ENCODE measurements around the gene C5orf24.
A peak's percentile ranks its signal among the peaks of the same experiment; 100 is the strongest.
"Not testable (repeated sequence)": the region's sequence is repeated elsewhere in the genome, so short reads cannot be mapped to it uniquely, and the experiment has no call there.

The C5orf24 gene

DNA sequence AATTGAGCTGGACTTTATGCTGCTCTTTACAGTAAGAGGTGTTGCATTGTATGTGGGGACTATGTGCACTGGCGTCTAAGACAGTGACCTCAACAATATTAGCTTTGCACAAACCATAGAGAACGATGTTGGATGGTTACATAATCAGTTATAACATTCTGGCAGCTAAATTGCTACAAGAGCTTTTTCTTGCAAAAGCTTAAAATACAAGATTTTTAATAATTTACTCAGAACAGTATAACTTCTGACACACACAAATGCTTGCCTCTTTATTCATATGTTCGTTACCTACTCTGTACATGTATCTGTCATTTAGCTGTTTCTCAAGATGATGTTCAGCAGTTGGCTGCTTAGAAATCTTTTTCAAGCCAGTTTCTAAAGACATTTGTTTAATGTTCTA, 11.6 kb downstream of the C5orf24 start:
- no peak for DNase-seq (ENCODE audit: low spot score)

DNA sequence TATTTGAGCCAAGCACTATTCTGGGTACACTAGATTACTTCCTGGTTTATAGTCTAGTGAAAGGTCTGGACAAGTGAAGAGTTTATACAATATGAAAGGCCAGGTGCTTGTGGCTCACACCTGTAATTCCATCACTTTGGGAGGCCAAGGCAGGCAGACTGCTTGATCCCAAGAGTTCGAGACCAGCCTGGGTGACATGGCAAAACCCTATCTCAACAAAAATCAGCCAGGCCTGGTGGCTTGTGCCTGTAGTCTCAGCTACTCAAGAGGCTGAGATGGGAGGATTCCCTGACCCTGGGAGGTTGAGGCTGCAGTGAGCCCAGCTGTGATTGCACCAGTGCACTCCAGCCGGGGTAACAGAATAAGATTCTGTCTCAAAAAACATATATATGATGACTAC, 18.9 kb downstream of the C5orf24 start:
- no peak for DNase-seq (ENCODE audit: low spot score)

DNA sequence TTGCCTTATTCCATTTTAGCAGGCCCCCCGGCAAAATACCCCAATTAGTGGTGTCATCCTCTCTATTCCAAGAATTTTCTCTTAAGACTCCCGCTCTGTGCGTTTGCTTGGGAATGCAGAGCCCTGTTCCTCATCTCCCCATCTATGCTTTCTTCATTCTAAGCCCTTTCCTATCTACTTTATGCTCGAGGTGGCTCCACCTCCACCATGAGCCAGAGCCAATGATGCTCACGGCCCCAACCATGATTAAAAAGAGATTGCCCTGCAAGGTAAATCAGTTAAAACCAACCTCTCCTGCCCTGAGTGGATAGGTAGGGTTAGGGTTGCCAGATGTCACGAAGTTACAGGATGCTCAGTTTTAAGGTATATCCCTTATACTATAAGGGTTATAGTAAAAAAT, 27.7 kb downstream of the C5orf24 start:
- DNase-seq (ENCODE audit: low spot score), result no peak

DNA sequence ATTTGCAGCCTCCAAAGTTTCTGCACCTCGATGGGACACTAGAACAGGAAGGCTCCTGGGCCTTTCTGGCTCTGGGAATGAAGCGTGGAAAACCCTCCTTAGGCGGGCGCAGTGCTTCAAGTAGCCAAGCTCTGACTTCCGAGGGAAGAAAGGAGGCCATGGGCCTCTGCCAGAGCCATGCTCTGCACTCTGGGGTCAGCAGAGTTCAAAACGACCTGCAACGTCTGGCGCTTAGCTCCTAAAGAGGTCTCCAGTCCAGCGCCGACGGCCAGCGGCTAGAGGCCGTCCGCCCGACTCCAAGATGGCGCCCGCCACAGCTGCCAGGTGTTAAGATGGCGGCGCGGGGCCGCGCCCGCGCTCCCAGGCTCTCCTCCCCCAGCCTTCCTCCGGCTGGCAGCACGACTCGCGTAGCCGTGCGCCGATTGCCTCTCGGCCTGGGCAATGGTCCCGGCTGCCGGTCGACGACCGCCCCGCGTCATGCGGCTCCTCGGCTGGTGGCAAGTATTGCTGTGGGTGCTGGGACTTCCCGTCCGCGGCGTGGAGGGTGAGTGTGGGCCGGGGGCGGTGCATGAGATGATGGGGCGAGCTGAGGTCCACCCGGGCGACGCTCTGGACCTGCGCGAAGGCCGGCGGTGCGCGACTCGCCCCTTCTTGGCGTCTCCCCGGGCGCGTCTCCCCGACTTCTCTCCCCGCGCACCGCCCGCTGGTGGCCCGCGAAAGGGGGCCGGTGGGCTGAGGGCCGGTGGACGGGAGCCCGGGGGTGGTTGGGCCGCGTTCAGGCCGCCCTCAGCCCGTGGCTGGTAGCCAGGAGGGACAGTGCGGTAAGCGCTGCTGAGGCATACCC, 28.4 kb downstream of the C5orf24 start, which contains the start of gene TXNDC15:
TXNDC15 (plus strand) TSS at position 385 of the 844 bp plus-strand sequence; CDS start at position 442, 57 bp downstream.
- DNase-seq (ENCODE audit: low spot score), result peak; percentile 71

DNA sequence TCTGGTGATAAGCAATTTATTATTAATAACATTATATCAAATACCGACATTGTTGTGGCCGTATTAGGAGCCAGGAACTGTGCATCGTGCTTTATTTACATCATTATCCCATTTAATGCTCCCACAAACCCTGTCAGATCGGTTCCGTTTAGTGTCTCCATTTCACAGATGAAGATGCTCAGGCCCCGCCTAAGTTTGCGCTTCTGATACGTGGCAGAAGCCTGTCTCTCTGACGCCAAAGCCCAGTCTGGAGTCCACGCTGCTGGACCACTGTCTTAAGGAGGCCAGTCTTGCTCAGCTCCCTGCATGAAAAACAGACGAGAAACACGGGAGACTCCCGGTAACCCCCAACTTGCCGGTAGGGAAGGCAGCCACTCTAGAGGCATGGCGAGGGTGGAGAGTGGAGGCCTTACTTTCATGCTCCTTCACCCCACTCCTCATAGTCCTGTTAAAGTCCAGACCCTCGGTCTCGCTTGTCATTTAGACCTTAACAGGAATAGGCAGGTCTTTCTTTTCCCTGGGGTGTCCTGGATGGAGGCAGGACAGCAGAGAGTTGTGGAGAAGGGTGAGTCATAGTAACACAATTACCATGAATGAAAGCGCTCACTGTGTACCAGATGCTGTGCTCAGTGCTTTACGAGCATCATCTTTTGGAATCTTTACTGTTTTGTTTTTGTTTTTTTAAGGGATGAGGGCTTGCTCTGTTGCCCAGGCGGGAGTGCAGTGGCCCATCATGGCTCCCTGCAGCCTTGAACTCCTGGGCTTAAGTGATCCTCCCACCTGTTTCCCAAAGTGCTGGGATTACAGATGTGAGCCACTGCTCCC, 29.3 kb downstream of the C5orf24 start:
- DNase-seq (ENCODE audit: low spot score), result peak; percentile 12

DNA sequence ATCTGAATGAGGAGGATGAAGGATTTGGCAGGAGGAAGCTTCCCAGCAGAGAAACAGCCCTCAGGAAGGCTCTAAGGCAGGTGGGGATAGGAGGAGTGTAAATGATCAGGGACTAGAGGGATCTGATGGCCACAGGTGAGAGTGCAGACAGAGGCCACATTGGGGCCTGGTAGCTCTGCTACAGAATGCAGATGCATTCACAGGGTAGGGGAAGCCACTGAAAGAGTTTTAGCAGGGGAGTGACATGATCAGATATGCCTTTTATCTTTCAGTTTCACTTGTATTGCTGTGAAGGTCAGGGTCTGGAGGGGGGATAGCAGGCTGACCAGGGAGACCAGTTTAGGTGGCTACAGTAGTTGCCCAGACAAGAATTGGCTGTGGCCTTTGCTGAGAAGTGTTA, 31.4 kb downstream of the C5orf24 start:
- DNase-seq (ENCODE audit: low spot score), result no peak

DNA sequence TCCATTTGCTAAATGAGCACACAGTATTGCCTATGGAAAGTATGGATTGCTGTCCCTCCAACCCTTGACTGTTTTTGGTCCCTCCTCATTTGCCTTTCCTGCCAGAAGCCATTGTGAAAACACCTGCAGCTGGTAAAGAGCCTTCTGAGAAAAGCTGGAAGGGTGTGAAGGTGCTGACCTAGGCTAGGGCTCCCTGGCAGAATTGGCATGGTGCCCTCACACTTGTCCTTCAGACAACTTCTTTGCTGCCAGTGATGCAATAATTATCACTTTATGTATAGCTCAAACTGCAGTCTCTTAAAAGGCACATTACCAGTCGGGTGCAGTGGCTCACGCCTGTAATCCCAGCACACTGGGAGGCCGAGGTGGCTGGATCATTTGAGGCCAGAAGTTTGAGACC, 32.6 kb downstream of the C5orf24 start:
- DNase-seq (ENCODE audit: low spot score), result no peak

DNA sequence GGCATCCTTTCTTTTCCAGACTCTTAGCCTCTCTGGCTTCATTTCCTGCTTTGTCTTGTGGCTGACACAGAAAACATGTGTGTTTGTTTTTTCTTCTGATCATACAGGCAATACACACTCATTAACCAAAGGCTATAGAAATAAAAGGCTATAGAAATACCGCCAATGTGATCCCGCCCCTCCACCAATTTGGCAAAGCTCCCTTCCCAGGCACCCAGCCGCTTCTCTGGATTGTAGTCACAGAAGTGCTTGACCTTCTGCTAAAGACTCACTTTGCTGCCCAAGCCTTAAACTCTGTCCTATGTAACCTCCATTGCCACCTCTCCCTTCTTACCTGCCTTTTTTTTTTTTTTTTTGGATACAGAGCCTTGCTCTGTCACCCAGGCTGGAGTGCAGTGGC, 33.7 kb downstream of the C5orf24 start:
- no peak for DNase-seq (ENCODE audit: low spot score)

DNA sequence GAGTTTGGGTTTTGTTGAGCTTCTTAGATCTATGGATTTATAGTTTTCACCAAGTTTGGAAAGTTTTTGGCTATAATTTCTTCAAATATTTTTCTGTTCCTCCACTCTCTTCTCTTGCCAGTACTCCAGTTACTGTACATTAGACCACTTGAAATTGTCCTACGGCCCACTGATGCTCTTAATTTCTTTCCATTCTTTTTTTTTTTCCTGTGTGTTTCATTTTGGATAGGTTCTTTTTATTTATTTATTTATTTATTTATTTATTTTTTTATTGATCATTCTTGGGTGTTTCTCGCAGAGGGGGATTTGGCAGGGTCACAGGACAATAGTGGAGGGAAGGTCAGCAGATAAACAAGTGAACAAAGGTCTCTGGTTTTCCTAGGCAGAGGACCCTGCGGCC, 35.2 kb downstream of the C5orf24 start:
- DNase-seq (ENCODE audit: low spot score), result not testable (repeated sequence)

DNA sequence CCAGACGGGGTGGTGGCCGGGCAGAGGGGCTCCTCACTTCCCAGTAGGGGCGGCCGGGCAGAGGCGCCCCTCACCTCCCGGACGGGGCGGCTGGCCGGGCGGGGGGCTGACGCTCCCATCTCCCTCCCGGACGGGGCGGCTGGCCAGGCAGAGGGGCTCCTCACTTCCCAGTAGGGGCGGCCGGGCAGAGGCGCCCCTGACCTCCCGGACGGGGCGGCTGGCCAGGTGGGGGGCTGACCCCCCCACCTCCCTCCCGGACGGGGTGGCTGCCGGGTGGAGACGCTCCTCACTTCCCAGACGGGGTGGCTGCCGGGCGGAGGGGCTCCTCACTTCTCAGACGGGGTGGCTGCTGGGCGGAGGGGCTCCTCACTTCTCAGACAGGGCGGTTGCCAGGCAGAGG, 35.9 kb downstream of the C5orf24 start:
- not testable (repeated sequence) for DNase-seq (ENCODE audit: low spot score)

DNA sequence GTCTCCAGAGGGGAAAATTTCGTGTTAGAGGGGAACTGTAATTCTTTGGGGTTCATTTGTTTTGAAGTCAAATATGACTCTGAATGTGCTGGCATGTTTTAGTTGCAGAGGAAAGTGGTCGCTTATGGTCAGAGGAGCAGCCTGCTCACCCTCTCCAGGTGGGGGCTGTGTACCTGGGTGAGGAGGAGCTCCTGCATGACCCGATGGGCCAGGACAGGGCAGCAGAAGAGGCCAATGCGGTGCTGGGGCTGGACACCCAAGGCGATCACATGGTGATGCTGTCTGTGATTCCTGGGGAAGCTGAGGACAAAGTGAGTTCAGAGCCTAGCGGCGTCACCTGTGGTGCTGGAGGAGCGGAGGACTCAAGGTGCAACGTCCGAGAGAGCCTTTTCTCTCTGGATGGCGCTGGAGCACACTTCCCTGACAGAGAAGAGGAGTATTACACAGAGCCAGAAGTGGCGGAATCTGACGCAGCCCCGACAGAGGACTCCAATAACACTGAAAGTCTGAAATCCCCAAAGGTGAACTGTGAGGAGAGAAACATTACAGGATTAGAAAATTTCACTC, 41.9 kb downstream of the C5orf24 start:
- no peak for DNase-seq (ENCODE audit: low spot score)

DNA sequence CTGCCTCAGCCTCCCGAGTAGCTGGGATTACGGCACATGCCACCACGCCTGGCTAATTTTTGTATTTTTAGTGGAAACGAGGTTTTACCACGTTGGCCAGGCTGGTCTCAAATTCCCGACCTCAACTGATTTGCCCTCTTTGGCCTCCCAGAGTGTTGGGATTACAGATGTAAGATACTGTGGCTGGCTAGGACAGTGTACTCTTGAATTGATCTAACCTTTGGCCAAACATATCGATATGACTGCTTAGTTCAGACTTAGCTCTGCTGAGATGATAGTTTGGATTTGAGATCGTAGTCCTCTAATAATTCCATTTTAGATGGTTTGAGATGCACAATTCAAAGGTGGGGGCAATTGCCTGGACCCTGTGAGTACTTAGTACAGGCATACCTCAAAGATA, 43.6 kb downstream of the C5orf24 start:
- DNase-seq (ENCODE audit: low spot score), result no peak

DNA sequence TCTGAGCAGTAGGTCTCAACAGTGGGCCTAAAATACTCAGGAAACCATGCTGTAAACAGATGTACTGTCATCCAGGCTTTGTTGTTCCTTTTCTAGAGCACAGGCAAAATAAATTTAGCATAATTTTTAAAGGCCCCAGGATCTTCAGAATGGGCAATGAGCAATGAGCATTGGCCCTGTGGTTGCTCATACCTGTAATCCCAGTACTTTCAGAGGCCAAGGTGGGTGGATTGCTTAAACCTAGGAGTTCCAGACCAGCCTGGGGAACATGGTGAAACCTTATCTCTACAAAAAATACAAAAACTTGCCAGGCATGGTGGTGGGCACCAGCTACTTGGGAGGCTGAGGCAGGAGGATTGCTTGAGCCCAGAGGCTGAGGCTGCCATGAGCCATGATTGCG, 45.7 kb downstream of the C5orf24 start:
- no peak for DNase-seq (ENCODE audit: low spot score)

DNA sequence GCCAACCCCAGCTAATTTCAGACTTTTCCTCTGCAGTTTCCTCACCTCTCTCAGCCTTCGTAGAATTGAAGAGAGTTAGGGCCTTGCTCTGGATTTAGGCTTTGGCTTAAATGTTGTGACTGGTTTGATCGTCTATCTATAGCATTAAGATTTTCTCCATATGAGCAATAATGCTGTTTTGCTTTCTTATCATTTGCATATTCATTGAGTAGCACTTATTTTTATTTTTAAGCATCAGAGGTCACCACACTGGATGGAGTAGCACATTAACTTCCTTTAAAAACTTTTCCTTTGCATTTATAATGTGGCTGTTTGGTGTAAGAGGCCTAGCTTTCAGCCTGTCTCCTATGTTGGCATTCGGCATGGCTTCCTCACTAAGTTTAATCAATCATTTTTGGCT, 46.5 kb downstream of the C5orf24 start:
- no peak for DNase-seq (ENCODE audit: low spot score)

DNA sequence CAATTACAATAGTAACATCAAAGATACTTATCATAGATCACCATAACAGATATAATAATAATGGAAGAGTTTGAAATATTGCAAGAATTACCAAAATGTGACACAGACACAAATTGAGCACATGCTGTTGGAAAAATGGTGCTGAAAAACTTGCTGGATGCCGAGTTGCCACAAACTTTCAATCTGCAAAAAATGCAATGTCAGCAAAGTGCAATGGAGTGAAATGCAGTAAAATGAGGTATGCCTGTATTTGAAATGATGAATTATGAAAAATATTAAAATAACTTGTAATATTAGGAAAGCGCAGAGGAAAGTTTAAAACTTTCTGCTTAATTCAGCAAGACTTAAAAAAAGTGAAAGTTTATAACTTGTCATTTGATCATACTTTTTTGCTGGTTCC, 47.2 kb downstream of the C5orf24 start:
- DNase-seq (ENCODE audit: low spot score), result no peak

DNA sequence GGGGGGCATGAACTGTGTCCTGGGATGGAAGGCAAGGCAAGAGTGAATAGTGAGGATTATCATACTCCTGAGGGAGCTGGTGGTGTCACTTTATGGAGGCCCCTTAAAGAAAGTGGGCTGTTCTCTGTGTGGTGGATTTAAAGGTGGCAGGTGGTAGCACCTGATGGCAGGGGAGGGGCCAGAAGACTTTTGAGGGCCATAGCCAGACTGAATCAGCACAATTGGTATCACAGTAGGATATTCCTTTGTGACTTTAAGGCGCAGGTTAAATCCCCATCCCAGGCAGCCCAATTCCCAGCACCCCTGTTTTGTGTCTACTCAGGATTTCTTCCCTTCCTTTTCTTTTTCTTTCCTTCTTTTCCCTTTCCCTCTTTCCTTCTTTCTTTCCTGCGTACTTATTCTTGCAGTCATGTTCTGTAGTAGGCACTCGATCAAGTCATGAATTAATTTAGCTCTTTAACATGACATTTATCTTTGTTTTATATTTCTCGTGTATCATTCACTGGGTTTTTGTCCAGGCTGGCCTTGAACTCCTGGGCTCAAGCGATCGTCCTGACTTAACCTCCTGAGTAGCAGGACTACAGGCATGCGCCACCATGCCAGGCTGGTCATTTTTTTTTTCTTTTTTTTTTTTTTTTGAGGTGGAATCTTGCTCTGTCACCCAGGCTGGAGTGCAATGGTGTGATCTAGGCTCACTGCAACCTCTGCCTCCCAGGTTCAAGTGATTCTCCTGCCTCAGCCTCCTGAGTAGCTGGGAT, 48.2 kb downstream of the C5orf24 start:
- DNase-seq (ENCODE audit: low spot score), result no peak

DNA sequence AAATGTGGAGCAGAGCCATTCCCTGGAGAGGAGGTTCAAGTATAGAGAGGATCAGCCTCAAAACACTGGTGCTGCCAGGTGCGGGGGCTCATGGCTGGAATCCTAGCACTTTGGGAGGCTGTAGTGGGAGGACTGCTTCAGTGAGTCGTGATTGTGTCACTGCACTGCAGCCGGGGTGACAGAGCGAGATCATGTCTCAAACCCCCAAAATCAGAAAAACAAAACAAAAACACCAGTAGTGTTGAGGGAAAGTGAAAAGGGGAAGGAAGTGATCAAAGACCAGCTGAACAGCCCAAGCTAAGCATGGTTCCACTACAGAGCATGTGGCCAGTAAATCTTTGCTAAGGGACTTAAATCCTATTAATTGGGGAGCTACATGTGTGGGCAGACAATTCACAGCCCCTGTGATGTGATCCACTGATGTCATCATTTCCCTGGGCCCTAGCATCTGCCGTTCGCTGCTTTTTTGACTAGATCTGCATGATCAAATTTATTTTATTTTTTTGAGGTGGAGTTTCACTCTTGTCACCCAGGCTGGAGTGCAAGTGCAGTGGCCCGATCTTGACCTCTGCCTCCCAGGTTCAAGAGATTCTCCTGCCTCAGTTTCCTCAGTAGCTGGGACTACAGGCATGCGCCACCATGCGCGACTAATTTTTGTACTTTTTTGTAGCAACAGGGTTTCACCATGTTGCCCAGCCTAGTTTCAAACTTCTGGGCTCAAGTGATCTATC, 56.5 kb downstream of the C5orf24 start:
- DNase-seq (ENCODE audit: low spot score), result no peak

DNA sequence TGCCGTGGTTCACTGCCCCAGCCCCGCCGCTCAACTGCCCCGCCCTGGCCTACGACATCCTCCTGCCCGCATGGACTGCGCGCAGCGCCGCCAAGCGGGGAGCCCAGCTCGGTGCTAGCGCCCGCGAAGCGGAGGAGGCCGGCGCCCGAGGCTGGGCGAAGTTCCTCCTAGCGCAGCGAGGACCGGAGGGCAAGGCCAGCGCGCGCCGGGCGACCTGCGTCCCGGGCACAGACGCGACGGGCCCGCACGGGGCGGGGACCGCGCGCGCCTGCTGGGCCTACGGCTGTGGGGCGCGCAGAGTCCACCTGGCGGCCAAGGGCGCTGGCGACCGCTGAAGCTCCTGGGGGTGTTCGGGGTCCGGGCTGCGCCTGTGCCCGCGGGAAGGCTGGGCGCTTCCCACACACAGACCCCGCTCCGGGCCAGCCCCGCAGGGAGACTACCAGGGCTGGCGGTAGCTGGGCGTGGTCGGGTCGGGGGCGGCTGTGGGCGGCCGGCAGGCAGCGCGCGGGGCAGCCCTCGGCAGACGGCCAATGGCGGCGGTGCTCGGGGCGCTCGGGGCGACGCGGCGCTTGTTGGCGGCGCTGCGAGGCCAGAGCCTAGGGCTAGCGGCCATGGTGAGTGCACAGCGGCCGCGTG, 59.0 kb downstream of the C5orf24 start, which contains the start of gene PCBD2:
PCBD2 (plus strand) TSS at position 522 of the 636 bp plus-strand sequence; CDS start at position 531, 9 bp downstream.
- peak; percentile 89 for DNase-seq (ENCODE audit: low spot score)

DNA sequence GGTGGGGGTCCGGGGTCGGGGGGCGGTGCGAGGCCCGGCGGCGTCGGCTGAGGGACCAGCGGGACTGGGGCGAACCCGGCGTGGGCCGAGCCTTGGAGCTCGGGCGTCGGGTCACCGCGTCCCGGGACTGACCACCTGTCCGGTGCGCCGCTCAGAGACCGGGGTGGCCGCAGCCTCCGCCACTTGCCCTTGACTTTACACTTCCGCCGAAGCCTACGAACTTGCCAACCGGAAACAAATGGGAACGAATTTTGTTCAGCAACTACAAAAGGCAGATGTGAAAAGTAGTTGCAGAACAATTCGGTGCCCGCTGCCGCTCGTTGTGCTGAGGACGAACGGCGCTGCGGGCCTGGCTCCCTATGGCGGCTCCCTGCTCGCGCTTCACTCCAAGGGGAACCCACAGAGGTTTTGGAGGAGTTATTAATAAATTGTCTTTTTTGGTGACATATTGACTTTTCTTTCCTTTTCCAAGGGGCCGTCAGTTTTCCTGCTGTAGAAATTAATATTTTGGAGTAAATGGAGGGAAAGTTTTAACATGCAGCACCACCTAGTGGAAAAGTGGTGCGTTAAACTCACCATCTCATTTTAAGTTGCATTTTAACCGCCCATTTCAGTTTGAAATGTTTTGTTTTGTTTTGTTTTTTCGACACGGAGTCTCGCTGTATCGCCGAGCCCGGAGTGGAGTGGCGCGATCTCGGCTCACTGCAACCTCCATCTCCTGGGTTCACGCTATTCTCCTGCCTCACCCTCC, 59.7 kb downstream of the C5orf24 start:
- DNase-seq (ENCODE audit: low spot score), result peak; percentile 54

DNA sequence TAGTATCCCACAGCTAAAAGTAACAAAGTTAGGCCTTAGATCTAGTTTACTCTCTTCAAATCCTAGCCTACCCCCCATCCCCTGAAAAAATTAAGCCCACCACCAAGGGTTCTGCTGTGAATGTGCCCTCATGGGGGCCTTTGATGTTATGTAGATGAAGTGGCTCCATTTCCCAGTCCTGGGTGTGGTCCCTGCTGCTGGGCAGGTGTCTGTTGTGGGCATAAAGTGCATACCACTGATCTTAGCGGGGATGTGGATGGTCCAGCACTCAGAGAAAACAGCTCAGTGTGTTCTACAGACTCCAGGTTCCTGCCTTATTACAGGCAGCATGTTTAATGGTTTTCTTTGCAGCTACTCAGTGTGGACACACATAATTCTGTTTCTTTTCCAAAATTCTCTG, 61.0 kb downstream of the C5orf24 start:
- no peak for DNase-seq (ENCODE audit: low spot score)
